ENCODE measurements around the gene TRPC4AP.
"Not testable (repeated sequence)": the region's sequence is repeated elsewhere in the genome, so short reads cannot be mapped to it uniquely, and the experiment has no call there.

Gene TRPC4AP

DNA sequence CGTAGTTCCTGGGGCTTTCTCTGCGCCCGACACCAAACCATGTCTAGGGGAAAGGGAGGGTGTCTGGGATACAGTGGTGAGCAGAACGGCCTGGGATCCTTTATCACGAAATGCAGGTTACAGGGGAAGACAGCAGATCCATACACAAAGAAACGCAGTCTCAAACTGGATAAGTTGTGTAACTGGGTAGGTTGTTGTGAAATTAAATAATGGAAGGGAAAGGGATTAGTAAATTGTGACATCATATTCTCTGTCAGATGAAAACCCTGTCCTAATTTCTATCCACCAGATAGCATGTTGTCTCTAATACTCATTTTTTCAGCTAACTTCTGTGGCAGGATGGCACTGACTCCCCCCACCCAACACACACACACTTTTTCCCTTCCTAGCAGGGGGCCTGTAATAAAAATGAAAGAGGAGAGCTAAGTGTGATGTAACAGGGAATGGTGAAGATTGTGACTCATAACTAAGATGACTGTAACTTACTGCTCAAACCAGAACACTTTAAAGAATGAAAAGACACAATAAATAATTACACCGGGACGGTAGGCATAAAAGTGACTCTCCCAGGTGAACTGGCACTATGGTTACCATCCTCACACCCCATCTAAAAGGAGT lies 769 bp upstream of the TRPC4AP start:
- peak; percentile 45 to 46 for DNase-seq

GRCh38 chr20:35091816-35092523 lies 637 bp downstream of the TRPC4AP start:
- DNase-seq, result peak; percentile 12 to 27

DNA sequence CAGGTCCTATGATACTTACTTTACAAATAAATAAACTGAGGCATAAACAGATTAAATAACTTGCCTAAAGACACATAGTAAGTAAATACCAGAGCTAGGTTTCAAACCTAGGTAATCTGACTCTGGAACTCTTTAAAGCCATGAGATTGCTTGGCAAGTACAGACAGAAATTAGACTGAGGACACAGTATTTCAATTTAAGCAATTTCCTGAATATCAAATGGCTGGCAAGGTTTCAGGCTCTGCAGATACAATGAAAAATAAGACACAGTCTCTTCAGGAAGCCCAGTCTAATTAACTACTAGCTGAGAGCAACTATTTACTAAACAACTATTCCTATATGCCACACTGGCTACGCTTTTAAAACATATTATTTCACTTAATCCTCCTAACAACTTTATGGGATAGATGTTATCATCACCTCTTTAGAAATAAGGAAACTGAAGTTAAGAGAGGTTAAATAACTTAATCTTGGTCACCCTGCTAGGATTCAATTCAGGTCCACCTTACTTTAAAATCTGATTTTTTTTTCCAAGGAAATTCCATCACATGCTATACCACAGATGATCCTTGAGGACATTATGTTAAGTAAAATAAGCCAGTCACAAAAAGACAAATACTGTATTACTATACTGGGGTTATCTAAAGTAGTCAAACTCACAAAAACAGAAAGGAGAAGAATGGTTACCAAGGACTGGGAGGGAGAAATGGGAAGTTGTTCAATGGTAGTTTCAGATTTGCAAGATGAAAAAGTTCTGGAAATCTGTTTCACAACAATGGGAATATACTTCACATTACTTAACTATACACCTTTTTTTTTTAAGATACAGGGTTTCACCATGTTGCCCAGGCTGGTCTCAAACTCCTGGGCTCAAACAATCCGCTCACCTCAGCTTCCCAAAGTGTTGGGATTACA lies 4.1 kb downstream of the TRPC4AP start:
- peak; percentile 51 to 65 for DNase-seq

DNA sequence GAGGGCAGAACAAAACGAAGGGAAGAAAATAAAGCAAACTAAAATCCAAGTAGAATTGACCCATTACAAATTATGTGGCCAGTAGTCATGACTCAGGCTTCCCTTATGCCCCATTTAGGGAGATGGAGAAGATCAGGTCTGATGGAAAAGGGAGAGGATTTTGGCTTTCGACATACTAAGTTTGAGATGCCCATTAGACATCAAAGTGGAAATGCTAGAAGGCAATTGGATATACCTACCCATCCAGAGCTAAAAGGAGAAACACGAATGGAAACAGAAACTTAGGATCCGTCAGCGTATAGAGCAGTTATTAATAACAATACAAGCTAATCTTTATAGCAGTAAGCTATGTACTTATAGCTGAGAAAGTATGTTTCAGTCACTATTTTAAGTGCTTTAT lies 4.8 kb downstream of the TRPC4AP start:
- DNase-seq, result no peak

- DNase-seq, result no peak
These were observed 5.3 kb downstream of the TRPC4AP start for GRCh38 chr20:35087355-35087754.

GRCh38 chr20:35085477-35086225 lies 7.0 kb downstream of the TRPC4AP start:
- no peak for DNase-seq

DNA sequence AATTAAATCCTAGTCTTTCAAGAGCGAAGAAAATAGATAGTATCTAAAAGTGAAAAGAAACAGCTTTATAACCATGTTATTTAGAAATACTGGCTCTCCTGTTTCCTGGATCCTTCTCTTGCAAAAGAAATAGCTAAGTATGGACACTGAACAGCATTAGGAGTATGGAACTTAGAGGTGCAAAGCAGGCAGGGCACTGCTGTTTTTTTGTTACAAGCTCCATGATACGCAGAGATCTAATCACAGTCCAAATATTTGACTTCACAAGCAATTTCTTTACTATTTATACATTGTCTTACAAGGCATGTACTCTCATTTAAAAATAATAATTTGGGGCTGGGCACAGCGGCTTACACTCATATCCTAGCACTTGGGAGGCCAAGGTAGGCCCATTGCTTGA lies 7.6 kb downstream of the TRPC4AP start:
- DNase-seq, result no peak

GRCh38 chr20:35080348-35080642 lies 12.3 kb downstream of the TRPC4AP start:
- not testable (repeated sequence) for DNase-seq

DNA sequence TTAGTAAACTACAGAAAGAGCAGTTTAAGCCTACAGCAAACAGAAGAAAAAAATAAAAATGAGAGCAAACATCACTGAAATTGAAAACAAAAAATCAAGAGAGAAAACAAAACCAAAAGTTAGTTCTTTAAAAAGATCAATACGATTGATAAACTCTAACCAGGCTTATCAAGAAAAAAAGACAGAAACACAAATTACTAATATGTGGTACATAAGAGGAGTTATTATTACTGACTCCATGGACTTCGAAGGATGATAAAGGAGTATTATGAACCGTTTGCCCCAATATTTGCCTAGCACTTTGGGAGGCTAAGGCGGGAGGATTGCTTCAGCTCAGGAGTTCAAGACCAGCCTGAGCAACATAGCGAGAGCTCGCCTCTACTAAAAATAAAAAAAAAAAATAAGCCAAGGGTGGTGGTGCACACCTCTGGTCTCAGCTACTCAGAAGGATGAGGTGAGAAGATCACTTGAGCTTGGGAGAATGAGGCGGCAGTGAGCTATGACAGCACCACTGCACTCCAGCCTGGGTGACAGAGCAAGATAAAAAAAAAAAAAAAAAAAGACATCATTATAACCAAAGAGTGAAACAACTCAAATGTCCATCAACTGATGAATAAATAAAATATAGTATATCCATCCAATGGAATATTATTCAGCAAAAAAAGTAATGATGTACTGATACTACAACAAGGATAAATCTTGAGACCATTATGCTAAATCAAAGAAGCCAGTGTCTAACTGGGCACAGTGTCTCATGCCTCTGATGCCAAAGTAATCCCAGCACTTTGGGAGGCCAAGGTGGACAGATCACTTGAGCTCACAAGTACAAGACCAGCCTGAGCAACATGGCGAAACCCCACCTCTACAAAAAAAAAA lies 12.9 kb downstream of the TRPC4AP start:
- no peak for DNase-seq

- no peak for DNase-seq
These were observed 14.7 kb downstream of the TRPC4AP start for GRCh38 chr20:35077872-35078271.

DNA sequence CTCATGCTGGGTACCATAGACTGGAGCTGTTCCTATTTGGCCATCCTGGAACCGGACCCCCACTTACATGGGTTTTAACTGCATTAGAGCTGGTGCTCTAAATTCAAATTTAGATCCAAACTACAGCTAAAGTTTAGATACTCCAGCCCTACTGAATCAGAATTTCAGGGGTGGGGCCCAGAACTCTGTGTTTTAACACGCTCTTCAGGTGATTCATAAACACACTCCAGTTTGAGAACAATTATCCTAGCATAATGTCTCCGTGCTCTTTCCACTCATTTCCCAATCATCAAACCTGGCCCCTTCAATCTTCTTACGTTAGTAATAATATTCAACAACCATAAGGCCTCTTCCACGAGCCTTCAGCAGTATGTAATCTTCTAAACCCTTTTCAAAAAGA lies 15.3 kb downstream of the TRPC4AP start:
- no peak for DNase-seq

DNA sequence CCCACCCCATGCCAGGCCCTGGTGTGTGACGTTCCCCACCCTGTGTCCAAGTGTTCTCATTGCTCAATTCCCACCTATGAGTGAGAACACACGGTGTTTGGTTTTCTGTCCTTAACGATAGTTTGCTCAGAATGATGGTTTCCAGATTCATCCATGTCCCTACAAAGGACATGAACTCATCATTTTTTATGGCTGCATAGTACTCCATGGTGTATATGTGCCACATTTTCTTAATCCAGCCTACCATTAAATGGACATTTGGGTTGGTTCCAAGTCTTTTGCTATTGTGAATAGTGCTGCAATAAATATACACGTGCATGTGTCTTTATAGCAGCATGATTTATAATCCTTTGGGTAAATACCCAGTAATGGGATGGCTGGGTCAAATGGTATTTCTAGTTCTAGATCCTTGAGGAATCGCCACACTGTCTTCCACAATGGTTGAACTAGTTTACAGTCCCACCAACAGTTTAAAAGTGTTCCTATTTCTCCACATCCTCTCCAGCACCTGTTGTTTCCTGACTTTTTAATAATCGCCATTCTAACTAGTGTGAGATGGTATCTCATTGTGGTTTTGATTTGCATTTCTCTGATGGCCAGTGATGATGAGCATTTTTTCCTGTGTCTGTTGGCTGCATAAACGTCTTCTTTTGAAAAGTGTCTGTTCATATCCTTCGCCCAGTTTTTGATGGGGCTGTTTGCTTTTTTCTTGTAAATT lies 21.0 kb downstream of the TRPC4AP start:
- DNase-seq, result not testable (repeated sequence)

DNA sequence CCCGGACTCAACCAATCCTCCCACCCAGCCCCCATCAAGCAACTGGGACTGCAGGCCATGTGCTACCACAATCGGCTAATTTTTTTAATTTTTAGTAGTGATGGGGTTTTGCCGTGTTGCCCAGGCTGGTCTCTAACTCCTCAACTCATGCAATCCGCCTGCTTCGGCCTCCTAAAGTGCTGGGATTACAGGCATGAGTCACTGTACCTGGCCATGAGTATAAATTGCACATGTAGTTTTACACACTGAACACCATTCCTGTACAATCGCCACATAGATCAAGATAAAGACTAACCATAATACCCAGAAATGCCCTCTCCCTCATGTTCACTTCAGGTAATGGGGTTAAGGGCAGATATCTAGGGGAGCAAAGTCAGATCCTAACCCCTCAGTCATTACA lies 26.4 kb downstream of the TRPC4AP start:
- DNase-seq, result no peak

- DNase-seq, result no peak
These were observed 27.4 kb downstream of the TRPC4AP start for GRCh38 chr20:35065181-35065580.

- no peak for DNase-seq
These were observed 29.4 kb downstream of the TRPC4AP start for GRCh38 chr20:35063168-35063567.

DNA sequence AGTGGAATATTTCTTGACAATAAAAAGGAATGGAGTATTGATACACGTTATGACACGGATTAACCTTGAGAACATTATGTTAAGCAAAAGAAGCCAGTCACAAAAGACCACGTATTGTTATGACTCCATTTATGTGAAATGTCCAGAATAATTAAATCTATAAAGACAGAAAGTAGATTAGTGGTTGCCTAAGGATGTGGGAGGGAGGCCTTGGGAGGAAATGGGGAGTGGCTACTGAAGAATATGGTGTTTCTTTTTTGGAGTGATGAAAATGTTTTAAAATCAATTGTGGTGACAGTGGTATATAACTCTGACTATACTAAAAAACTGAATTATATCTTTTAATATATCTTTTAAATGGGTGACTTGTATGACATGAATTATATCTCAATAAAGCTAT lies 30.1 kb downstream of the TRPC4AP start:
- DNase-seq, result no peak

DNA sequence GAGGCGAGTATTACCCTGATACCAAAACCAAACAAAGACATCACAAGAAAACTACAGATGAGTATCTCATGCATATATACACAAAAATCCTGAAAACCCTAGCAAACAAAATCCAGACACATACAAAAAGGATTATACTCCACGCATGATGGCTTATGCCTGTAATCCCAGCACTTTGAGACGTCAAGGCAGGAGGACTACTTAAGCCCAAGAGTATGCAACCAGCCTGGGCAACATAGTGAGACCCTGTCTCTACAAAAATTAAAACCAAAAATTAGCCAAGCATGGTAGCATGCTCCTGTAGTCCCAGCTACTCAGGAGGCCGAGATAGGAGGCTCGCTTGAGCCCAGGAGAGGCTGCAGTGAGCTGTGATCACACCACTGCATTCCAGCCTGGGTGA lies 32.4 kb downstream of the TRPC4AP start:
- DNase-seq, result no peak

DNA sequence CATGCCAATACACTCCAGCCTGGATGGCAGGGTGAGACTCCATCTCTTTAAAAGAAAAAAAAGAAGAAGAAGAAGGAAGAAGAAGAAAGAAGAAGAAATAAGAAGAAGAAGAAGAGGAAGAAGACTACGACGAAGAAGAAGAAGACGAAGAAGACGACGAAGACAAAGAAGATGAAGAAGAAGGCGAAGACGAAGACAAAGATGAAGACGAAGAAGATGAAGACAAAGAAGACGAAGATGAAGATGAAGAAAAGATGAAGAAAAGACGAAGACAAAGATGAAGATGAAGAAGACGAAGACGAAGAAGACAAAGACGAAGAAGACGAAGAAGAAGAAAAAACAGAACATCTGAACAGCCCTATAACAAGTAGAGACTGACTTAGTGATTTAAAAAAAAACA lies 33.0 kb downstream of the TRPC4AP start:
- no peak for DNase-seq

DNA sequence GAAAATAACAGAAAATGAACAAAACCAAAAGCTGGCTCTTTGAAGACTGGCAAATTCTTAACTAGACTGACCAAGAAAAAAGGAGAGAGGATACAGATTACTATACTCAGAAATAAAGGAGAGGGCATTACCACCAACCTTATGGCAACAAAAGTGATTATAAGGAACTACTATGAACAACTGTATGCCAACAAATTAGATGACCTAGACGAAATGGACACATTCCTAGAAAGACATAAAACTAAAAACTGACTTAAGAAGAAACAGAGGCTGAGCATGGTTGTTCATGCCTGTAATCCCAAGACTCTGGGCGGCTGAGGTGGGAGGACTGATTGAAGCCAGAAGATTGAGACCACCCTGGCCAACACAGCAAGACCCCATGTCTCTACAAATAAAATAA lies 33.5 kb downstream of the TRPC4AP start:
- DNase-seq, result no peak

DNA sequence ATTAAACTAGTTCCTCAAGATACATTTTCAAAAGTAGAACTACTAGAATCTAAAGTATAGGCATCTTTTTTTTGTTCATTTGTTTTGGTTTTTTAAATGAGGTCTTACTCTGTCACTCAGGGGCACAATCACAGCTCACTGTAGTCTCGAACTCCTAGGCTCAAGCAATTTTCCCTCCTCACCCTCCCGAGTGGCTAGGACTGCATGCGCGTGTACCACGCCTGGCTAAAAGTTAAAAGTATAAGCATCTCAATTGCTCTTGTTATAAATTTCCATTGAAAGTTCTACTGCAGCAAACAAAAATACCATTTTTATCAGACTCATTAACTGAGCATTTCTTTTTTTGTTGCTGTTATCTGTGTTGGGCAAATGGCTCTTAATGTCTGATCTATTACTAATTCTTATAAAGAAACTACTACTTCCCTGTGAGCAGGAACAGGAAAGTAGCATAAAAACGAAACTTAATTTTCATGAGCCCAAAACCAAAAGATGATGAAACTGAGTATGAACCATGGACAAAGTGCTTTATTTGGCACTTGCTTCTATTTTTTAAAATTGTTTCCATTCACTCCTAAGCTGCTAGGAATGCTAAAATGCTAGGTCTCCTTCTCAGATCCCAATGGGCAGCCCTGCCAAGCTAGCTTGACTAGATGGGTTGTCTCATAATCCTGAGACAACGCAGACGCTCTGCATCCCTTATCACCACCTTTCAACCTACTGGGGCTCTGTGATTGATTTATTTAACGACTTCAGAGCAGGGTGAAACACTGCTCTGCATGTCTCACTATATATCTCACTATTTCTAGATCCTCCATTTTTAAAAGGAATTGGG lies 36.9 kb downstream of the TRPC4AP start:
- DNase-seq, result peak; percentile 12 to 71

DNA sequence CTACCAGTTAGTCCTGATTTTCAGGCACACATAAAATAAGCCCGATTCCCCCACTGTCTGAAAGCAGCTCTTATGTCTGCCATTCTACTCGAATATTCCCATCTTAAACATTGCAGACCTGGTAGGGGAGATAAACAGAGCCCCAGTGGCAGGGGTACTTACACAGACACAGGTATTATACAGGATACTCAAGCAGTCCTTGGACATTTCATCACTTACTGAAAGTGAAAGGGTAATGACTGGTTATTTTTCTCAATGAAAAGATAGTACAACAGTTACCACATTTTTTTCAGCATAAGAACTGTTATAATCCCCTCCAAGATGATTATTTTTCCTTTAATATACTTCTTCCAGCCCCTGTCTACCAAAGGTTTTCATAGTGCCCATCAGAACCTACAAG lies 37.8 kb downstream of the TRPC4AP start:
- peak in 1 of 2 donors; percentile 7 for DNase-seq
